NCI-H2081 (cell line): ENCODE data around the gene WBP1L.
"Not testable (repeated sequence)": the region's sequence is repeated elsewhere in the genome, so short reads cannot be mapped to it uniquely, and the experiment has no call there.

Experiments used
- DNase-seq, 2 experiments: peaks; one replicate each; lab custom pipeline; 2025; lab: John Stamatoyannopoulos, UW

The WBP1L gene

DNA sequence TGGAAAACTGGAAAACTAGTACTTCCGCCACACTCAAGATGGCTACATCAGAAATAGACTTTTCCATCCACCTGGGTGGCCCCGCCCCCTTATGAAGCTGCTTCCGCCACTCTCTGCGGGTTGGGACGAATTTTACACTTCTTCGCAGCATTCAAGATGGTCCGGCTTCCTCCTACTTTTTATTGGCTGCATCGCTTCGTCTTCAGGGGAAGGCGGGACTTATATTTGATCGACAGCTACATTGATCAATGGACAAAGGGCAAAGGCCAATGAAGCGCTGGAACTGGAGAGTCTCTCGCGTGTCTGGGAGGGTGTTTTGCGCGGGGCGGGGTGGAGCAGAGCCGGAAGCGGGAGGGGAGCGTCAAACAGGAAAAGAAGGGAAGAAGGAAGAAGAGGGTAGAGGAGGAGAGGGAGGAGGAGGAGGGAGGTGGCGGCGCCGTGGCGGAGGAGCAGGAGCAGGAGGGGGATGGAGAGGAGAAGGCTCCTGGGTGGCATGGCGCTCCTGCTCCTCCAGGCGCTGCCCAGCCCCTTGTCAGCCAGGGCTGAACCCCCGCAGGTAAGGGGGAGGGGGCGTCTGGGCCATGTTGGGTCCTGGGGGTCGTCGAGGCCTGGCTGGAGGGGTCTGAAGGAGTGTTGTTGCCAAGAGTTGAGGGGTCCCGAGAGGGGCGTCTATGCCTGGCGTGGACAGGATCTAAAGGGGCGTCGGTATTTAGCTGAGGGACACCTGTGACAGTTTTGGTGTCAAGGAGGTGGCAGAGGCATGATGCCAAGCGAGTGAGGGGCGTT, at the start of gene WBP1L:
Gene WBP1L (plus strand): TSS at position 361 of the 786 bp plus-strand sequence. CDS start 106 bp downstream, at position 467.
- peak; percentile 93 to 96 for DNase-seq

DNA sequence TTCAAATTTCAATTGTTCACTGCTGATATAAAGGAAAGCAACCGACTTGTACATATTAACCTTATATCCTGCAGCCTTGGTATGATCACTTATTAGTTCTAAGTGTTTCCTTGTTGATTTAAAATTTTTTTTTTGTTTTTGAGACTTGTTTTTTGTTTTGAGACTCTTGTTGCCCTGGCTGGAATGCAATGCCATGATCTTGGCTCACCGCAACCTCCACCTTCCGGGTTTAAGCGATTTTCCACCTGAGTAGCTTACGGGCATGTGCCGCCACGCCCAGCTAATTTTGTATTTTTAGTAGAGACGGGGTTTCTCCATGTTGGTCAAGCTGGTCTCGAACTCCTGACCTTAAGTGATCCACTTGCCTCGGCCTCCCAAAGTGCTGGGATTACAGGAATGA, 48.3 kb upstream of the WBP1L start:
- DNase-seq = not testable (repeated sequence)

DNA sequence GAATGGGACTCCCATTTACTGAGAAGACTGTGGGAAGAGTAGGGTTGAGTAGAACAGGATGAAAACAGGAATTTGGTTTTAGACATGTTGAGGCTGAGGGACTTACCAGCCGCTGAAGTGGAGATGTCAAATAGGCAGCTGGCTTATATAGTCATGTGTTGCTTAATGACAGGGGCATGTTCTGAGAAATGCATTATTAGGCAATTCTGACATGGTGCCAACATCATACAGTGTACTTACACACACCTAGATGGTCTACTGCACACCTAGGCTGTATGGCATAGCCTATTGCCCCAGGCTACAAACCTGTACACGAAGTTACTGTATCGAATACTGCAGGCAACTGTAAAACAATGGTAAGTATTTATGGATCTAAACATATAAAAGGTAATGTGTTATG, 47.0 kb upstream of the WBP1L start:
- DNase-seq = no peak

DNA sequence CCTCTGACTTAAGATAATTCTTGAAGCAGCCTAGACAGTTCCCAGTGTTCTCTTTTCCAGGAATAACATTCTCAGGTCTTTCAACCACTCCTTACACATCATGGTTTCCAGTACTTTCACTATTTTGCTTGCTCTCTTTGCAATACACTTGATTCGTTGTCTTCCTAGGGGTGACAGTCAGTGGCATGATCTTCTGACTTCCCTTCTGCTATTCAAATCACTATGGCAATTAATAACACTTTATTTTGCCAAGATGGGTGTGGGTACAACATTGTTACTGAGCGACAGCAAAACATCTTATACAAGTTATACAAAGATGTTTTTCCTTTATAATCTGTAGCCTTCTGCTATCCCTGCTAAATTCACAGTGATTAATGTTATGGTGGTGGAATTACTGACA, 44.9 kb upstream of the WBP1L start:
- DNase-seq = no peak

DNA sequence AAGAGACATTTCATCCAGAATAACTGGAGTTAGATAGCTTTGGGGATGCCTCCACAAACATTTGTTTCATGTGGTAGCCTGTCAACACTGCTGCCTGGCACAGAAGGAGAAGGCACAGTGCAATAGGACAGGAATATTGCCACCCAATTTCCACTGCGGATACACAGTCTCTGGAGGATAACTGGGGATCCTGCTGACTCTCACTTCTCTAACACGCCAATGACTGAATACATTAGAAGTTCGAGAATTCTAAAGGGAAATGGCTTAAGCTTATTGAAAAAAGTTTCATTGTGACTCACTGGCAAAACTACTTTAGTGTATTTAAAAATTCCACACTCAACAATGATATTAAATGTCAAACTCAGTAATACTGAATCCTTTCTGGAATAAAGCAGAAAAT, 42.5 kb upstream of the WBP1L start:
- no peak for DNase-seq

DNA sequence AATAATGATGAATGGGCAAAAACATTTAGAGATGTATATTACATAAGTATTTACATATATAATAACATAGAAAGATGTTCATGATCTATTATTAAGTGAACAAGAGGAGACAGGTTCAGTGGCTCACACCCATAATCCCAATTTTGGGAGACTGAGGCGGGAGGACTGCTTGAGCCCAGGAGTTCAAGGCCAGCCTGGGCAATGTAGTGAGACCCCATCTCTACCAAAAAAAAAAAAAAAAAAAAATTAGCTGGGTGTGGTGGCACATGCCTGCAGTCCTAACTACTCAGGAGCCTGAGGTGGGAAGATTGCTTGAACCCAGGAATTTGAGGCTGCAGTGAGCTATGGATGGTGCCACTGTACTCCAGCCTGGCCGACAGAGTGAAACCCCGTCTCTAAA, 42.0 kb upstream of the WBP1L start:
- DNase-seq = no peak

DNA sequence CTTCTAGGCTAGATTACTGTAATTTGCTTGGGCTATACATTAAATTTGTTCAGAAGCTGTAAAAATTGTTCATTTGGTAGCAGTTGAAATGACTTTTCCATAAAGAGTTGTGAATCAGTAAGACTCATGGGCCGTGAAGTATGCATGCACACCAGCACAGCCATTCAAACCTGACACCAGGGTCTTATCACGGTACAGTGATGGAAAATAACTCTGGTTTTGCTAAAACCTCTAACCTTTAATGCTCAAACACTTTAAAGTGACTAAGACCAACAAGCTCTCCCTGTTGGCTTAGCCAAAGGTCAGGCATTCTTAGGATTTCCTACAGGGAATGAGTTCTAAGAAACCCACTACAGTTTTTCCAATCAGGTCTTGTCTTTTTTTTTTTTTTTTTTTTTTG, 41.0 kb upstream of the WBP1L start:
- no peak for DNase-seq

DNA sequence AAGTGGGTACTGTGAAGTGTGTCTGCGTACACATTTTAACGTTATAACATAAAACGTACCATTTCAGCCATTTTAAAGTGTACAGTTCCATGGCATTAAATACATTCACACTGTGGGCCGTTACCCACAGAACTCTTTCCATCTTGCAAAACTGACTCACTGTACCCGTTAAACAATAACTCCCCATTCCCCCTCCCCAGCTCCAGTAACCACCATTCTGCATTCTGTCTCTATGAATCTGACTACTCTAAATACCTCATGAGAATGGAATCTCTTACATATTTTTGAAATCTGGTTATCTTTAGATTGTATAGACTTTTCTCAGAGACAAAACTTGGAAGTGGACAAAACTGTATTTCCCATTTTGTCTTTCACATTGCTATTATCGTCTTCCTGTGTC, 38.8 kb upstream of the WBP1L start:
- DNase-seq = no peak

DNA sequence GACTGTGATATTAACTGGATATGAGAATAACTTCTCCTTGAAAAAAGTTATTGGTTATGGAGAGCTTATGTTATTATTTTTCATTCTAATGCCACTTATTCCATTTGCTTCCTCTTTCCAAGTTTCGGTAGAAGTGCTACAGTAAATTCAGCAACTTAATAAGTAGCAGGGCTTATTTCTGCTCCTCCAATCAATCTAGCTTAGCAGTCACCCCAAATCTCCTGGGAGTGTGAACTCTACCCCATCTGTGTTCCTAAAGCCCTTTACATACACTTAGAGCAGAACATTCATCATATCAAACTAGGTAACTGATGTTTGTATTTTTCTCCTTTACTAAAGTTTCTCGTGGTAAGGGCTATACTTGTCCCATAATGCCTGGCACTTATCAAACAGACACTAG, 38.2 kb upstream of the WBP1L start:
- DNase-seq = no peak

DNA sequence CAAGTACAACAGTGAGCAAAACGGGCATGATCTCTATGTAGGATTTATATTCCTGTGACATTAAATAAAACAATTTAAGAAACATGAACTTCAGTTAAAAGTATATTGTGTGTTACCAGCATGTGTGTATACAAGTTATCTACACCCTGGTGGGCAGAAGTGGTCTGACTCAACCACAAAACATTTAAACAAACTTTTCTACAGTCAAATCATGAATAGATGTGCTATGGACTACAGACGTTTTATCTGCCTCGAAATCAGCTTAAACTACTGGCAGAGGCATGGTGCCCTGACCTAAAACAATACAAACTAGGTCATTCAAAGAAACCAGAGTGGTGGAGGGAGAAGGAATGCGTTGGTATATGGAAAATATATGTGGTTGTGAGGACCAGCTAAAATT, 33.1 kb upstream of the WBP1L start:
- no peak for DNase-seq

DNA sequence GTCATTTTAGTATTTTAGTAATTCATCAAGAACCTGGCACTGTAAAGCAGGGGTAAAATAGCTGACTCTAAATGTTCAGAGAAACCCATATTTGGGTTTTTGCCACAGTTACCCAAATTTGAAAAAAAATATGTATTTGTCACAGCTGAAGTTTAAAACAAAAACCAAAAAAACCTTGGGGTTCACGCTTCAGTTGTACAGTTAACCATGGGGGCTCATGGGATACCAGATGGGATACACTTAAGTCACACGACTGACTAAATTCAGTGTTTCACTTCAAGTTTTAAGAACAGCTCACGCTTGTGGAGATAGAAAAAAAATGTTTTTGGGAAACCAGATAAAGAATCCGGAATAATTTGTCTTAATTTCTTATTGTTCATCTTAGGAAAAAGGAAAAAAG, 31.7 kb upstream of the WBP1L start:
- DNase-seq = no peak

DNA sequence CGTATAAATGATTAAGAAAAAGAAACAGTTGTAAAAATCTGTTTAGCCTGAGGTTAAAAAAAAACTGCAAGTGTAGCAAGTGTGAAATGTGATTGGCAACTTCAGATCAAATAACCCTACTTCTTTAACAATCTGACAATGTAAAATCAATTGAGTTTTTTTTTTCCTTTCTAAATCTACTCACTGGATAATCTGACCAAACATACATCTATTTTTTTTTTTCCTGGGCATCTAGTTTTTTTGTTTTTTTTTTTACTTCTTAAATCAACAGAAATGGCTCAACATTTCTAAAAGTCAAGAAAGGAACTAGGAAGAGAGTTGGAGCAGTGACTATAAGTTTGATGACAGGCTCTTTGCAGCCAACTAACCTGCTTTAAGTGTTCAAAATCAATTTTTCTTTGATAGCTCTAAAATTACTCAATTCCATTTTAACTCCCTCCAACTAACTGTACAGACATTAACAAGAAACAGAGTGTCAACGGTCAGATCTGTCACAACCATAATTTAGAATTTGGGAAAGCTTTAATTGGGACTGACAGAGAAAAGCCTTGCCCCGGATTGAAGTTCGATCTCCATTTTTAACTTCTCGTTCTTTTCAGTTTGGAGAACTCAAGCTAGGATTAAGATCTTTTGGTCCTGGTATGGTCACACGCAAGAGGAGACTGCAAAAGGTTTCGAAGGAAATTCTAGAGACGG, 30.8 kb upstream of the WBP1L start:
- no peak for DNase-seq

DNA sequence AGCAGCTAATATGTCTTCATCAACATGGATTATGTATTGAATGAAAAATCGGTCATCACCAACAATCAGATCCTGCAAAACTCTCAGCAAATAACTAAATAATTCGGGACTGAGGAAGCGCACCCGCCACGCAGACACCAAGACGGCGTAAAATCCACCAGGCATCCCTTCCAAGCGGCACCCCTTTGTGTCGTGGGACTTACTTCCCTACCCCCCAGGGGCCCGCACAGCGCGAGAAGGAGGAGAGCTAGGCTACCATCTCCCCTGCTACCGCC, 30.3 kb upstream of the WBP1L start:
- DNase-seq = no peak

DNA sequence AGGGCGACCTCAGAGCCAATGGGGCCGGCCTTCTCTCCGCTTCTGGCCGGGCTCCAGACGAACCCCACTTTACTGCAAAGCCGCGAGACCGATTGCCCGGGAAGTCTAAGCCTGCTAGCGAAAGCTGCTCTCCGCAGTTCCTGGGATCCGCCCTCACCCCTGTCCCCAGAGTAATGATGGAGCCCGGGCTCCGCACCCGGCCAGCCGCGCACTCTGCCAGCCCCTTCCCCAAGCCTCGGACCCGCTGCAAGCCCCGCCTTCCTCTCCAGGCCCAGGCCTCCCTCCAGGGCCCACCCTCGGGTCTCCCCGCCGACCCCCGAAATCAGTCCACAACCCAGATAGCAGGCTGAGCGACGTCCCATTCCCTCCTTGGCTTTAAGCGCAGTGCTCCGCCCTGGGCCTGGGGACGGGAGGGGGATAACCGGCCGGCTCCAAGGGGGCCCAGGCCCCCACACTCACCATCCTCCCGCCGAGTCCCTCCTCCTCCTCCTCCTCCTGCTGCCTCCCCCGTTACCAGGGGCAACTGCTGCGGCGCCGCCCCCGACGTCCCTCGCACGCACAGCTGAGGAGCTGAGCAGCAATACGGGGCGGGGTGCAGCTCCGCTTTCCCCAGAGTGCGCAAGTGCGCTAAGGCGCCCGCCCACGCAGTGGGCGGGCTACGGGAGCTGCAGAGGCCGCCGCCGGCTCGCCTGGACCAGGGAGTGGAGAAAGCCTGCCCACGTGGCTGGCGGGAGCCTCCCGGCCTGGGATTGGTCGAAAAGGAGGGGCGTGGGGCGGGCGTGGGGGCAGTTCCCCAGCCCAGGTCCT, 29.7 kb upstream of the WBP1L start, which contains the start of gene ARL3:
Gene ARL3 (minus strand): TSS at position 584 of the 807 bp plus-strand sequence. CDS start 122 bp downstream, at position 462.
- peak; percentile 92 to 97 for DNase-seq

DNA sequence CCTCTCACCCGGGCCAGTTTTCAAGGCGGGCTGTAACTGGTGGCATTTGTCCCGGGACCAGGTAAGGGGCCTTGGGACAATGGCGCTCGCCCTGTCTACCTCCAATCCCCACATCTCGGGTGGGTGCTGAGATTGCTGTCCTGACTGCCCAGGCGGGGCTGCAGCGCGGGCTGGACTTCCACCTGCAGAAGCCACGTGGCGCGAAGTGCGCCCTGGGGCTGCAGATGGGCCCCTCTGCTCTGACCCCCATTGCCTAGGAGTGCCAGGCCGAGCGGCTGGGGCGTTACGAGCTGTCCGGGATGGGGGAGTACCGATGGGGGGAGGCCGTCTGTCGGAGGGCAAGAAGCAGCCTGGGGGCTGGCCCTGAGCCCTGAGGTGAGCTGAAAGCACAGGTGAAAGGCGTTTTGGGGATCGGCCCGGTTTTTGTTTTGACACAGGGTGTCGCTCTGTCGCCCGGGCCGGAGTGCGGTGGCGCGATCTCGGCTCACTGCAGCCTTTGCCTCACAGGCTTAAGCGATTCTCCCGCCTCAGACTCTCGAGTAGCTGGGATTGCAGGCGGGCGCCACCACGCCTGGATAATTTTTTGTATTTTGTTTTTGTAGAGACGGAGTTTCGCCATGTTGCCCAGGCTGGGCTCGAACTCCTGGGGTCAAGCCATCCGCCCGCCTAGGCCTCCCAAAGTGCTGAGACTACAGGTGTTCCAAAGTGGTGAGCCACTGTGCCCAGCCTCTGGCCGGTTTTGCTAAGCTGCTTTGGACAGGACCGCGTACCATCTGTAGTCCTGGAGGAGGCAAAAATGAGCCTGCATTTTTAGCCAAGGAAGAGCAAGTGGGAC, 28.9 kb upstream of the WBP1L start, which contains the start of gene SFXN2:
Gene SFXN2 (plus strand): TSS at position 16 of the 835 bp plus-strand sequence. CDS start 12,001 bp downstream, outside the sequence.
- peak in 1 of 2 experiments; percentile 37 for DNase-seq

DNA sequence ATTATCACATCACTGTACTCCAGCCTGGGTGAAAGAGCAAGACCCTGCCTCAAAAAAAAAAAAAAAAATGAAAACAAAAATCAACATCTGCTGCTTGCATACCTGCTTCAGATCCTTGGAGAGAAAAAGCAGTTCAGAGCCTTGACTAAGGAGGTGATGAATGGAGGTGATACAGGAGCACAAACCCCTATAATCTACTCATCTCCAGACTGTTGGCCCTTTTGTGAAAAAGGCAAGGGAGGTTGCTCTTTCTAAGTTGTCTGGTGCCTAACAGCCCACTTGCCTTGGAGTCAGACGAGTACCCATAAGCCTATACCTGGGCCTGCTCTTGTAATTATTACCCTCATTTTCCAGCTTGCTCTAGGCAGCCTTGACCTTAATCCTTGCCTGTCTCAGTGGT, 27.9 kb upstream of the WBP1L start:
- DNase-seq = no peak

DNA sequence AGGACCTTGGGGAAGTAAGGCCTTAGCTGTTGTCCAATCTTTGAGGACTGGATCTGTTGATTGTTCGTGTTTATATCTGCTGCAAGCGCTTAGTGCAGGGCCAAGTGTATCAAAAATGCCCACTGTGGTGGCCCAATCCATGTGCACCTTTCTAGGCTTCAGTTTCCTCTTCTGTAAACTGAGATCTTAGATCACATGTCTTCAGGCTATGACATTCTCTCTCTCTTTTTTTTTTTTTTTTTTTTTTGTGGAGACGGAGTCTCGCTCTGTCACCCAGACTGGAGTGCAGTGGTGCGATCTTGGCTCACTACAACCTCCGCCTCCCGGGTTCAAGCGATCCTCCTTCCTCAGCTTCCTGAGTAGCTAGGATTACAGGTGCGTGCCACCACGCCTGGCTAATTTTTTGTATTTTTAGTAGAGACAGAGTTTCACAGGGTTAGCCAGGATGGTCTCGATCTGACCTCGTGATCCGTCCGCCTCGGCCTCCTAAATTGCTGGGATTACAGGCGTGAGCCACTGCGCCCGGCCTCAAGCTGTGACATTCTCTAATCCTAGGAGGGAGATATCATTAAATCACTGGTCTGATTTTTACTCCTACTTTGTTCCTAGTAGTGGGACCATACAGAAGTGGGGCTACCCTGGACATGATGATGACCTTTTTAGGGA, 26.7 kb upstream of the WBP1L start:
- DNase-seq = not testable (repeated sequence)

DNA sequence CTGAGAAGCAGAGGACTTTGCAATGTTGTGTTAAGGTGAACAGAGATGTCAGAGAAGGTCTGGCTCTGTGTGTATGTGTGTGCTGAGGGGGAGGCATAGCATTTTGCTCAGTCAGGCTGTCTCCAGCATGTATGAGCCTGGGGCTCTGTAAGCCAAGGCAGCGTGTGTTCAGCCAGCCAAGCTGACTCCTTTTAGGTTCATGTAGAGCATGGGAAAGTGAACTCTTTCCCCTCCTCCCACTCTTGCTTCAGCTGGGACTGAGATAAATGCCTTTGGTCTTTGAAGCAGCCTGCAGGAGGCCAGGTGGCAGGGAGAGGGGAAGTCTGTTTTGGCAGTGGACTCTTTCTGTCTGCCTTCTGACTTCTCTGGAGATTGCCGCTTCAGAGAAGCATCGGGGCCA, 25.5 kb upstream of the WBP1L start:
- DNase-seq = no peak

DNA sequence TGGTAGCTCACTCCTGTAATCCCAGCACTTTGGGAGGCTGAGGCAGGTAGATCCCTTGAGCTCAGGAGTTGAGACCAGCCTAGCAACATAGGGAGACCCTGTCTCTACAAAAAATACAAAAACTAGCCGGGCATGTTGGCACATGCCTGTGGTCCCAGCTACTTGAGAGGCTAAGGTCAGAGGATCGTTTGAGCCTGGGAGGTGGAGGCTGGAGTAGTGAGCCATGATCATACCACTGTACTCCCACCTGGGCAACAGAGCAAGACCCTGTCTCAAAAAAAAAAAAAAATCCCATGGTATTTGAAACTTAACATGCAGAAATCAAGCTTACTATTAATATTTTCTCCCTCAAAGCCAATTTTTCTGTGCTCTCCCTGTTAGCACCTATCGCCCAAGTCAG, 23.4 kb upstream of the WBP1L start:
- no peak for DNase-seq

DNA sequence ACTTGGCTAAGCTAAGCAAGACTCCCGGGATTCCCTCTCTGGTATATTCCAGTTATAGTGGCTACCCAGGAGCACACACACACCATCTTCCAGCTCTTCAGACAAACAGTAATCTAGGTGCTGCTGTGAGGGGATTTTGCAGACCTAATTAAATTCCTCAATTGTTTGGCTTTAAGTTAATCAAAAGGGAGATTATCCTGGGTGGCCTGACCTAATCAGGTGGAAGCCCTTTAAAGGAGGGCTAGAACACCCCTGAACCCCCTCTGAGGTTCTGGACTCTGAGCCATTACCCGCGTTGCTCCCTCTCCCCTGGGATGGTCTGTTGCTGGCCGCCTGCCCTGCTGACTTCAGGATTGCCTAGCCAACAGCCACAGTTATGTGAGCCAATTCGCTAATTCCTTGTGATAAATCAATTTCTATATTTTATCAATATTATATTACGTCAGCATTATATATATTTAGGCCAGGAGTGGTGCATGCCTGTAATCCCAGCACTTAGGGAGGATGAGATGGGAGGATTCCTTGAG, 22.9 kb upstream of the WBP1L start:
- no peak for DNase-seq

DNA sequence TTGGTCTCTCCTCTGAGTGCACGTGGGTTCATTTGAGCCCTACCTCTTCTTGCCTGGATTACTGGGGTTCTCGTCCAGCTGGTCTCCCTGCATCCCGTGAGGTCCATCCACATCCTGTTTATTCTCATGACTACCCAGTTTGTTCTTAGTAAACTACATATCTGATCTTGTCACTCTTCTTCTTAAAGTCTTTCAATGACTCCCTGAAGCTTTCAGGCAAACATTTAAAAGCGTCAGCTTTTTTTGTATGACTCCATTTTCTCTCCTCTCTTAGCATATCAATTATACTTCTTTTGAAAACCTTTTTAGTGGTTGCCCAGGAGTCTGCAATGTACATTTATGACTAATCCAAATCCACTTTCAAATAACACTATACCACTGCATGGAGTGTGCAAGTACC, 21.8 kb upstream of the WBP1L start:
- DNase-seq = no peak
